ENCODE measurements around the gene RPTOR. TPM values are rescaled to one million over a fixed set of nuclear protein-coding genes. Genes with fewer than 3 reads are reported as not detected.

Gene RPTOR
- polyA plus RNA-seq, 1 donor (not counting 4 experiments of a cell fraction or from before 2014, with no cell fraction given): 4.0 TPM

DNA sequence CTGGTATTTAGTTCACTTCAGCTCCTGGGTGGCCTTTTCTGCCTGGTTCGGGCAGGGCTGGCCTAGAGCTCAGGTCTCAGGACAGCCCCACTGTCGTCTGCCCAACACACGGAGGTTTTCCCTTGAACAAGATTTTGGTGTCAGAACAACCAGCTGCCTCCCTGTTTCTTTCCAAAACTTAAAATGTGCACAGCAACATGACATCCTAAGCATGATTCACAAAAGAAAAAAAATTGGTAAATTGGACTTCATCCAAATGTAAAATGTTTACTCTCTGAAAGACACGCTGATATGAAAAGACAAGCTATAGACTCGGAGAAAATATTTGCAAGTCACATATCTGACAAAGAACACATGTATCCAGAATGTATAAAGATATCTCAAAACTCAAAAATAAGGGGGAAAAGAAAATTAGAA is 249.2 kb downstream of the RPTOR start:
- FAIRE-seq (no peak), DNase-seq (ENCODE audit: low read depth, low spot score) (no peak)
- H3K4me1 ChIP-seq (ENCODE audit: control insufficient read depth, extremely low read depth, insufficient read depth, low read length): peaks cover 38% of the 10 kb centered on the region
- H3K9me3 ChIP-seq (ENCODE audit: control insufficient read depth, low read depth, low read length): no peaks in the 10 kb centered on the region
- H3K9me1 ChIP-seq (ENCODE audit: control insufficient read depth, extremely low read depth, insufficient read depth, low read length): no peaks in the 10 kb centered on the region
- H3K4me2 ChIP-seq (ENCODE audit: control insufficient read depth, extremely low read depth, insufficient read depth, low read depth, low read length): no peak overlapping the region
- H3K4me3 ChIP-seq (ENCODE audit: control insufficient read depth in 2 of 3, extremely low read depth in 1 of 3, insufficient read depth in 2 of 3, low read depth in 1 of 3, low read length in 3 of 3): no peak overlapping the region
- dilution Hi-C loops (cut with MboI; ENCODE audit: extremely low pct_ligation_motif_present, low sequenced_read_pairs): no loop called here
- TF ChIP-seq EZH2 (IDR thresholded peaks at IDR 0.05; ENCODE audit: low read length): no peak
- TF ChIP-seq, protein P1, sequence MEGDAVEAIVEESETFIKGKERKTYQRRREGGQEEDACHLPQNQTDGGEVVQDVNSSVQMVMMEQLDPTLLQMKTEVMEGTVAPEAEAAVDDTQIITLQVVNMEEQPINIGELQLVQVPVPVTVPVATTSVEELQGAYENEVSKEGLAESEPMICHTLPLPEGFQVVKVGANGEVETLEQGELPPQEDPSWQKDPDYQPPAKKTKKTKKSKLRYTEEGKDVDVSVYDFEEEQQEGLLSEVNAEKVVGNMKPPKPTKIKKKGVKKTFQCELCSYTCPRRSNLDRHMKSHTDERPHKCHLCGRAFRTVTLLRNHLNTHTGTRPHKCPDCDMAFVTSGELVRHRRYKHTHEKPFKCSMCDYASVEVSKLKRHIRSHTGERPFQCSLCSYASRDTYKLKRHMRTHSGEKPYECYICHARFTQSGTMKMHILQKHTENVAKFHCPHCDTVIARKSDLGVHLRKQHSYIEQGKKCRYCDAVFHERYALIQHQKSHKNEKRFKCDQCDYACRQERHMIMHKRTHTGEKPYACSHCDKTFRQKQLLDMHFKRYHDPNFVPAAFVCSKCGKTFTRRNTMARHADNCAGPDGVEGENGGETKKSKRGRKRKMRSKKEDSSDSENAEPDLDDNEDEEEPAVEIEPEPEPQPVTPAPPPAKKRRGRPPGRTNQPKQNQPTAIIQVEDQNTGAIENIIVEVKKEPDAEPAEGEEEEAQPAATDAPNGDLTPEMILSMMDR (optimal IDR thresholded peaks at IDR 0.05 in 1 of 3, IDR thresholded peaks at IDR 0.05 in 1 of 3, conservative IDR thresholded peaks at IDR 0.05 in 1 of 3; ENCODE audit: extremely low read depth in 1 of 3, insufficient read depth in 2 of 3, low read length in 3 of 3): no peak
- H3K27me3 ChIP-seq (ENCODE audit: control insufficient read depth, extremely low read depth, insufficient read depth, low read length): no peaks in the 10 kb centered on the region
- H2AFZ ChIP-seq (ENCODE audit: control insufficient read depth, low read length): no peak overlapping the region
- H3K9ac ChIP-seq (ENCODE audit: control insufficient read depth, extremely low read depth, insufficient read depth, low read length): no peak overlapping the region
- H3K27ac ChIP-seq (ENCODE audit: control insufficient read depth, insufficient read depth, low read length): no peak overlapping the region
- H3K79me2 ChIP-seq (ENCODE audit: control insufficient read depth, insufficient read depth, low read length): no peaks in the 10 kb centered on the region
- no peaks in the 10 kb centered on the region for H4K20me1 ChIP-seq (ENCODE audit: control insufficient read depth, extremely low read depth, insufficient read depth, low read length)
- H3K36me3 ChIP-seq (ENCODE audit: control insufficient read depth in 2 of 2, extremely low read depth in 1 of 2, insufficient read depth in 2 of 2, low read length in 2 of 2): peaks cover 1 to 17% of the 10 kb centered on the region in 2 experiments

DNA sequence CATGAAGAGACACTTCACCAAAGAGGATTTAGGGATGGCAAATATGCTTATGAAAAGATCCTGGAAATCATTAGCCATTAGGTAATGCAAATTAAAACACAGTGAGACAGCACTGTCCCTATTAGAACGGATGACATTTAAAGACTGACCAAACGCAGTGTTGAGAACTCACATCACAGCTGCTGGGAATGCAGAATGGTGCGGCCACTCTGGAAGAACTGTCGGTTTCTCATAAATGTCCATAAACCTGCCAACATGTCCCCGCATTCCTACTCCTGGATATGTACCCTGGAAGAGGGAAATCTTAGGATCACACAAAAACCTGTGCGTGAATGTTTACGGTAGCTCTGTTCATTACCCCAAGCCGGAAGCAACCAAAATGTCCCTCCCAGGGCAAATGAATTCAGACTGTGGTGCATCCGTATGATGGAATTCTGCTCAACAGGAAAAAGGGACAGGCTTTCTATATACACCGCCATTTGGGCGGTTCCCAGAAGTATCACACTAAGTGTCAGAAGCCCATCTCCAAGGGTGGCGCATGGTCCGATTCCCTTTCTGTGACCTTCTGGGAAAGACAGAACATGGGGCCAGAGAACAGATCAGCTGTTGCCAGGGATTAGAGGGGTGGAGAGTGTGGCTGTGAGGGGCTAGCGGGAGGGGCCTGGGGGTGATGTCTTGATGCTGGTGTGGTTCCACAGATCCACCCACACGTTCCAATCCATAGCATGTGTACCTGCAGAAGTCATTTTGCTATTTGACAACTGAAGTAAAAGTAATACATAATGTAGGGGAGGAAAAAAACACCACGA is 249.8 kb downstream of the RPTOR start:
- Histone ChIP-seq H3K36me3 (ENCODE audit: control insufficient read depth in 2 of 2, extremely low read depth in 1 of 2, insufficient read depth in 2 of 2, low read length in 2 of 2) (peaks cover 1 to 17% of the 10 kb centered on the region in 2 experiments), H3K9me1 (ENCODE audit: control insufficient read depth, extremely low read depth, insufficient read depth, low read length) (no peaks in the 10 kb centered on the region), H3K4me1 (ENCODE audit: control insufficient read depth, extremely low read depth, insufficient read depth, low read length) (peaks cover 32% of the 10 kb centered on the region), H4K20me1 (ENCODE audit: control insufficient read depth, extremely low read depth, insufficient read depth, low read length) (no peaks in the 10 kb centered on the region), H3K27me3 (ENCODE audit: control insufficient read depth, extremely low read depth, insufficient read depth, low read length) (no peaks in the 10 kb centered on the region), H3K4me3 (ENCODE audit: control insufficient read depth in 2 of 3, extremely low read depth in 1 of 3, insufficient read depth in 2 of 3, low read depth in 1 of 3, low read length in 3 of 3) (no peak overlapping the region), H3K79me2 (ENCODE audit: control insufficient read depth, insufficient read depth, low read length) (no peaks in the 10 kb centered on the region), H2AFZ (ENCODE audit: control insufficient read depth, low read length) (no peak overlapping the region), H3K9me3 (ENCODE audit: control insufficient read depth, low read depth, low read length) (no peaks in the 10 kb centered on the region), H3K27ac (ENCODE audit: control insufficient read depth, insufficient read depth, low read length) (no peak overlapping the region), H3K4me2 (ENCODE audit: control insufficient read depth, extremely low read depth, insufficient read depth, low read depth, low read length) (no peak overlapping the region), H3K9ac (ENCODE audit: control insufficient read depth, extremely low read depth, insufficient read depth, low read length) (no peak overlapping the region)
- DNase-seq (ENCODE audit: low read depth, low spot score): no peak
- no peak for TF ChIP-seq EZH2 (IDR thresholded peaks at IDR 0.05; ENCODE audit: low read length)
- TF ChIP-seq, protein P1 (optimal IDR thresholded peaks at IDR 0.05 in 1 of 3, IDR thresholded peaks at IDR 0.05 in 1 of 3, conservative IDR thresholded peaks at IDR 0.05 in 1 of 3; ENCODE audit: extremely low read depth in 1 of 3, insufficient read depth in 2 of 3, low read length in 3 of 3): no peak
- dilution Hi-C loops (cut with MboI; ENCODE audit: extremely low pct_ligation_motif_present, low sequenced_read_pairs): no loop called here
- FAIRE-seq: no peak

Measured in keratinocyte (primary cell).